Measurements from ENCODE around the gene GREB1L.
"Not testable (repeated sequence)": the region's sequence is repeated elsewhere in the genome, so short reads cannot be mapped to it uniquely, and the experiment has no call there.

Gene GREB1L

DNA sequence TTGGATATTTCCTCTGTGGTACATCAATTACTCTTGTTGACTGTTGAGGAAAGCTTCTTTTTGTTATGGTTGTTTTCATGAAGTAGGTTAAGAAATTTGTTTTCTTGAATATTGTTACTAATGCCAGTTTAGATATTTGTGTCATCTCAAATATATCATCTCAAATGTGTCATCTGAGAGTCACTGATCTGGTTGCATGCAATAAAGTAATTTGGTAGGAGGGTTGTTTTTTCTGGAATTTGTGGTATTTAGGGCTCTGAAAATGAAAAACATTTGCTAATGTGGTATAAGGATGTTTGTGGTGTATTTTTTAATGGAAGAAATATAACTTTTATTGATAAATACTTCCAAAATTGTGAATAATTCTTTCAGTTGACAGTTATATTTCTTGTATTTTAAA lies 117.7 kb downstream of the GREB1L start:
- Histone ChIP-seq H3K27ac (no peak overlapping the region), H3K4me3 (no peak overlapping the region)
- no peak for DNase-seq (ENCODE audit: low spot score)
- TF ChIP-seq, protein P1, sequence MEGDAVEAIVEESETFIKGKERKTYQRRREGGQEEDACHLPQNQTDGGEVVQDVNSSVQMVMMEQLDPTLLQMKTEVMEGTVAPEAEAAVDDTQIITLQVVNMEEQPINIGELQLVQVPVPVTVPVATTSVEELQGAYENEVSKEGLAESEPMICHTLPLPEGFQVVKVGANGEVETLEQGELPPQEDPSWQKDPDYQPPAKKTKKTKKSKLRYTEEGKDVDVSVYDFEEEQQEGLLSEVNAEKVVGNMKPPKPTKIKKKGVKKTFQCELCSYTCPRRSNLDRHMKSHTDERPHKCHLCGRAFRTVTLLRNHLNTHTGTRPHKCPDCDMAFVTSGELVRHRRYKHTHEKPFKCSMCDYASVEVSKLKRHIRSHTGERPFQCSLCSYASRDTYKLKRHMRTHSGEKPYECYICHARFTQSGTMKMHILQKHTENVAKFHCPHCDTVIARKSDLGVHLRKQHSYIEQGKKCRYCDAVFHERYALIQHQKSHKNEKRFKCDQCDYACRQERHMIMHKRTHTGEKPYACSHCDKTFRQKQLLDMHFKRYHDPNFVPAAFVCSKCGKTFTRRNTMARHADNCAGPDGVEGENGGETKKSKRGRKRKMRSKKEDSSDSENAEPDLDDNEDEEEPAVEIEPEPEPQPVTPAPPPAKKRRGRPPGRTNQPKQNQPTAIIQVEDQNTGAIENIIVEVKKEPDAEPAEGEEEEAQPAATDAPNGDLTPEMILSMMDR (IDR thresholded peaks at IDR 0.05), result no peak

DNA sequence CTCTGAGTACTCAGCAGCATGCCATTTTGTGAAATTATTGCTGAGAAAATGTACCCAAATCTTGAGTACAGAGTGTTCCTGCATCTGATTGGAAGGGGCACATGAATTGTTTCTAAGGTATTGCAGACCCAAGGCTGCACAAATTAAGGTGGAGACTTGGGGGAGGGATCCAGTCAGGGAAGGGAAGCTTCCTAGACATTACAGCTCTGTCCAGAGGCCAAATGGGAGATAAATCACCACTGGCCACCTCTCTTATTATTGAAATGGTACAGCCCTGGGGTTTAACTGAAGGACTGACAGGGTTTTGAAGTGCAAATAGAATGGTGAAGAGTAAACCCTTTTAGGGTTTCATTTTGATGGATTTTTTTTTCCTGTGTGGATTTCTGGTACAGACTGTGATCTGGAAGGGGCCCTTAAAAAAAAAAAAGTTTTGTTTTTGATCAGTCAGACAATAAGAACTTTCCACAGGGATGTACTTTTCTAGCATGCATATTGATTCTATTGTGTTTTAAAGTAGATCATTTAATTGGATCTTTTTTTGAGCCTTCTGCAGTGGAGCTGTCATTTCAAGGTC lies 119.4 kb downstream of the GREB1L start:
- no peak for DNase-seq (ENCODE audit: low spot score)
- TF ChIP-seq, protein P1 (IDR thresholded peaks at IDR 0.05), result no peak
- no peak overlapping the region for H3K4me3 ChIP-seq
- H3K27ac ChIP-seq, result no peak overlapping the region

DNA sequence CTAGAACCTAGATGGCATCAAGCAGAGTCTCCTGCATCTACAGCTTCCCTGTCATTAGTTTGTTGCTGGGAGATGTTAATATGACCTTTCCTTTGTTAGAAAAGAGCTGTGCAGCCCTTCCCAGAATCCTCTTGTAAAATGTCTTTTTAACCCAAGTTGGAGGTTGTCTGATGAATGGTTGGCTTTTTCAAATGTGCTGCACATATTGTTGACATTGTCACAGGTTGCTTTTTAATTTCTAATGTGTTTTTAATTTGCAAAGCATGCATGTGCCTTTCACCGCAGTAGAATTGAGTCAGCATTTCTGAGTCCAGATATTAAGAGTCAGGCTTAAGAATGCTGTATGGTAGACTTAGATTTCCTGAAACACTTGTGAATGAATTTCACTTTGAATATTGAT lies 120.8 kb downstream of the GREB1L start:
- no peak overlapping the region for H3K4me3 ChIP-seq
- TF ChIP-seq, protein P1 (IDR thresholded peaks at IDR 0.05), result no peak
- no peak overlapping the region for H3K27ac ChIP-seq
- DNase-seq (ENCODE audit: low spot score), result no peak

DNA sequence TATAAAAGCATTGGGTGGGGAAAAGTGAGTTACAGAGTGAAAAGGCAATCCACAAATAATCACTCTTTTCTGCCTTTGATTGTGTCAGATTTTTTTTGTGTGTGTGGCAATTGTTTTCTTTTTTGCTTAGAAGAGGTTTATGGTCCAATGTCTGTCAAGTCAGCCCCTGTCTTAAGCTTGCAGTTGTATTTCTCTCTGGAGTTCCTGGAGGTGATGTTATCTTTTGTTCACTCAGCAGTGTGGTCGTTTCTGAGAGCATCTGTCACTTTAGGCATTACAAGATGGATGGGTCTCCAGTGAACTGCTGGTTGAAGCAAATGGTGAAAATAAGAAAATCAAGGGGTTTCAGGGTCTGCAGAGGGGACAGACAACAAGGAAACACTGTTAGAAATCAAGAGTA lies 121.3 kb downstream of the GREB1L start:
- Histone ChIP-seq H3K27ac (no peak overlapping the region), H3K4me3 (no peak overlapping the region)
- TF ChIP-seq, protein P1 (IDR thresholded peaks at IDR 0.05), result no peak
- DNase-seq (ENCODE audit: low spot score), result no peak

DNA sequence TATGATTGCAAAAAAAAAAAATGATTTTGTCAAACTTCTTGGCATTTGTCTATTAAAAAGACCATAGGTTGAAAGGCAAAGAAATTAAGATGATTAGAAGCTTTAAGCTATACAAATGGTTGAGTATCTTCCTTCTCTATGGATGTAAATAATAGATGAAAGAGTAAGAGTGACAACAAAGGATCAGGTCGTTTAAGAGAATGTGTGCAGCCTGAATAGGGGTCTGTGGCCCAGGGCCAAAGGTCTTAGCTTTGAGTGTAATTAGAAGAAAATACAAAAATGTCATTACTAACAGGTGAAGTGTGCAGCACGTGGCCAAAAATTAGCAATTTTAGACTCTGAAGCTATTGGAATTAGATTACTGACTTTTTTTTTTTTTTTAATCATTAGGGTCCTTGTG lies 122.4 kb downstream of the GREB1L start:
- TF ChIP-seq, protein P1 (IDR thresholded peaks at IDR 0.05), result no peak
- no peak overlapping the region for H3K27ac ChIP-seq
- no peak overlapping the region for H3K4me3 ChIP-seq
- no peak for DNase-seq (ENCODE audit: low spot score)

DNA sequence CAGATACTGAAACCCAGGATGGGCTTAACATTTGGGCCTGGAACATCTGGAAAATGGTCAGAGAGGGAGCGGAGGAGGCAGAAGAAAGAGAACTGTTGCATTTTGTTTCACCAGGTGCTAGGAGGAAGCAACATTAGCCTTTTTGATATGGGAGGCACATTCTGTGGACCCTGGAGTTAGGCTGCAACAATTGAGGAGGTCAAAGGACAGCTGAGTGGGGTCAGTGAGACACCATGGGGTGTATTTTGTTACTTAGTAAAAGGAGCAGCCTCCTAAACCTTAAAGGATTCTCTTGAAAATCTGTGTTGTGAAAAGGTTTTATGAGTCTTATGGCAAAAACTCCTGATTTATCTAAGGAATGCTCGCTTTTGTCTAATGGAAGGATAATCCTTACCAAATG lies 124.9 kb downstream of the GREB1L start:
- no peak overlapping the region for H3K27ac ChIP-seq
- TF ChIP-seq, protein P1 (IDR thresholded peaks at IDR 0.05), result no peak
- no peak for DNase-seq (ENCODE audit: low spot score)
- H3K4me3 ChIP-seq, result no peak overlapping the region

DNA sequence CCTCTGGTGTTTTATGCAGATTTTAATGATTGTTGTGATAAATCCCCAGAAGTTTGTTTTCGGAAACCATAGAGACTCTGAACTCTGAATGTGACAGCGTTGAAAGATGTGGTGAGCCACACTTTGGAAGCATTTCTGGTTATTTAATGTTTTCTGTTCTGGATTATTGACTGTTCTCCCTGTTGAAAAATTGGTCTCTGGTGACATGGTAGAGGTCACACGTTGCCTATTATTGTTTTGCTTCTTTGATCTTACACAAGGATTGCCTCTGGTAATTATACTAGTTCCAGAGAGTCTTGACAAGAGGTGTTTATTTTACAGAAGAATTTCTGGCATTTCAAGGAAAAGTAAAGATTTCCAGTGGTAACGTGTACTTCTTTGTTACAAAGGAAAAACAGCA lies 127.1 kb downstream of the GREB1L start:
- DNase-seq (ENCODE audit: low spot score), result no peak
- Histone ChIP-seq H3K27ac (no peak overlapping the region), H3K4me3 (no peak overlapping the region)
- TF ChIP-seq, protein P1 (IDR thresholded peaks at IDR 0.05), result no peak

DNA sequence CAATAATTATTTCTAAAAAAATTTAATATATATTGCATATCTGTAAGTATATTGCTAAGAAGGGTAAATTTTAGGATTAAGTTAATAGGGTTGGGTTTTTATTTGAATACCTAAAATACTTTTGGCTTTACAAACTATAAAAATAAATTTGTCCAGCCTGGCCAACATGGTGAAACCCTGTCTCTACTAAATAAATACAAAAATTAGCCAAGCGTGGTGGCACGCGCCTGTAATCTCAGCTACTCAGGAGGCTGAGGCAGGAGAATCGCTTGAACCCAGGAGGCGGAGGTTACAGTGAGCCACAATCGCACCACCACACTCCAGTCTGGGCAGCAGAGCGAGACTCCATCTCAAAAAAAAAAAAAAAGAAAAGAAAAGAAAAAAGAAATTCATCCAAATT lies 127.6 kb downstream of the GREB1L start:
- H3K27ac ChIP-seq; H3K4me3 ChIP-seq; DNase-seq (ENCODE audit: low spot score): not testable (repeated sequence)

Measured in coronary artery (tissue), 2 donors.